Keratinocyte (primary cell): Measurements from ENCODE around the gene RNF212. TPM values are rescaled to one million over a fixed set of nuclear protein-coding genes. Genes with fewer than 3 reads are reported as not detected.

Experiments
- DNase-seq: peaks from one replicate; pipeline ENCODE4 v3.0.0-alpha.2; 2011; ENCODE audit warnings: low read depth, missing footprints, low spot score
- FAIRE-seq: peaks from 2 replicates; lab custom pipeline; 2011; peaks lifted over from hg19 to GRCh38; lab: Jason Lieb, UNC
- H2AFZ ChIP-seq: 2 replicates; pipeline ENCODE4 v1.6.0; 2012; ENCODE audit warnings: low read length, control low read depth, inconsistent platforms; ENCODE audit not compliant: control insufficient read depth
- H3K27ac ChIP-seq: 2 replicates; pipeline ENCODE4 v1.5.1; 2011; ENCODE audit warnings: low read length; ENCODE audit not compliant: control insufficient read depth, insufficient read depth
- H3K27me3 ChIP-seq: 3 replicates; pipeline ENCODE4 v1.6.0; 2011; ENCODE audit warnings: low read length; ENCODE audit not compliant: control insufficient read depth, insufficient read depth; ENCODE audit errors: extremely low read depth
- H3K36me3 ChIP-seq, 2 experiments: 2 replicates in 1 of 2; 3 replicates in 1 of 2; pipeline ENCODE4 v1.5.1; 2011; ENCODE audit warnings: low read length in 2 of 2, mild to moderate bottlenecking in 1 of 2; ENCODE audit not compliant: control insufficient read depth in 2 of 2, insufficient read depth in 2 of 2; ENCODE audit errors: extremely low read depth in 1 of 2
- H3K4me1 ChIP-seq: 3 replicates; pipeline ENCODE4 v1.5.1; 2011; ENCODE audit warnings: low read length; ENCODE audit not compliant: control insufficient read depth, insufficient read depth; ENCODE audit errors: extremely low read depth
- H3K4me2 ChIP-seq: 3 replicates; pipeline ENCODE4 v1.6.0; 2011; ENCODE audit warnings: low read depth, low read length; ENCODE audit not compliant: control insufficient read depth, insufficient read depth; ENCODE audit errors: extremely low read depth
- H3K4me3 ChIP-seq, 3 experiments: fragments of 200-600 bp in 1 of 3; sonication (generic) in 1 of 3; 2 replicates in 2 of 3; 3 replicates in 1 of 3; pipeline ENCODE4 v1.5.1; 2011 to 2016; ENCODE audit warnings: low read length in 3 of 3, mild to moderate bottlenecking in 3 of 3, control low read depth in 2 of 3, inconsistent platforms in 1 of 3, low read depth in 1 of 3, mixed read lengths in 1 of 3, mixed run types in 1 of 3, moderate library complexity in 1 of 3; ENCODE audit not compliant: control insufficient read depth in 2 of 3, insufficient read depth in 2 of 3; ENCODE audit errors: extremely low read depth in 1 of 3
- H3K79me2 ChIP-seq: 2 replicates; pipeline ENCODE4 v1.6.0; 2012; ENCODE audit warnings: low read length; ENCODE audit not compliant: control insufficient read depth, insufficient read depth
- H3K9ac ChIP-seq: 3 replicates; pipeline ENCODE4 v1.6.0; 2011; ENCODE audit warnings: low read length; ENCODE audit not compliant: control insufficient read depth, insufficient read depth; ENCODE audit errors: extremely low read depth
- H3K9me1 ChIP-seq: 3 replicates; pipeline ENCODE4 v1.6.0; 2011; ENCODE audit warnings: low read length; ENCODE audit not compliant: control insufficient read depth, insufficient read depth; ENCODE audit errors: extremely low read depth
- H3K9me3 ChIP-seq: 2 replicates; pipeline ENCODE4 v1.5.1; 2012; ENCODE audit warnings: low read depth, low read length; ENCODE audit not compliant: control insufficient read depth
- H4K20me1 ChIP-seq: 3 replicates; pipeline ENCODE4 v1.6.0; 2011; ENCODE audit warnings: low read length; ENCODE audit not compliant: control insufficient read depth, insufficient read depth; ENCODE audit errors: extremely low read depth
- CTCF ChIP-seq, 3 experiments: IDR thresholded peaks in 1 of 3; conservative IDR thresholded peaks in 1 of 3; optimal IDR thresholded peaks in 1 of 3; 2 replicates in 2 of 3; 3 replicates in 1 of 3; pipeline versions ENCODE3 to v1.5.1; 2011; ENCODE audit warnings: low read length in 3 of 3, mild to moderate bottlenecking in 3 of 3, moderate library complexity in 2 of 3, control low read depth in 1 of 3, inconsistent platforms in 1 of 3; ENCODE audit not compliant: insufficient read depth in 2 of 3; ENCODE audit errors: extremely low read depth in 1 of 3
- EZH2 ChIP-seq: IDR thresholded peaks from one replicate; pipeline ENCODE4 v1.6.1; 2012; ENCODE audit warnings: inconsistent platforms, mild to moderate bottlenecking, low read length, moderate library complexity
- dilution Hi-C: fragments of 300-500 bp; cut with MboI; formaldehyde crosslinking; loops from one replicate; pipeline ENCODE4 v1.7.0; 2020; ENCODE audit warnings: low sequenced_read_pairs; ENCODE audit not compliant: extremely low pct_ligation_motif_present
- polyA plus RNA-seq, 5 experiments: library from polyadenylated mRNA; depleted of rRNA in 3 of 5; stranded (reverse) in 3 of 5; stranded (forward) in 1 of 5; unstranded in 1 of 5; fragments of >200 nt; gene quantifications; 1 replicate in 1 of 5; 2 replicates in 3 of 5; 3 replicates in 1 of 5; pipeline versions ENCODE4 v1.2.1 to v1.2.3, GENCODE V29; 2011 to 2012; ENCODE audit warnings: missing spikeins in 2 of 5, low read depth in 1 of 5, low replicate concordance in 1 of 5

The RNF212 gene
- polyA plus RNA-seq, 1 donor (not counting 4 experiments of a cell fraction or from before 2014, with no cell fraction given) = 0.16 TPM

GRCh38 chr4:1151541-1151940, 38.2 kb upstream of the RNF212 start:
- FAIRE-seq = no peak
- peaks cover 11% of the 10 kb centered on the region for H3K27me3 ChIP-seq

GRCh38 chr4:1150875-1151274, 37.5 kb upstream of the RNF212 start:
- Histone ChIP-seq H3K4me3 (no peak overlapping the region), H3K9me1 (no peaks in the 10 kb centered on the region), H3K4me1 (no peaks in the 10 kb centered on the region), H3K4me2 (no peak overlapping the region), H3K9me3 (peaks cover 2% of the 10 kb centered on the region), H3K27ac (no peak overlapping the region), H3K9ac (no peak overlapping the region), H3K79me2 (no peaks in the 10 kb centered on the region), H2AFZ (no peak overlapping the region), H4K20me1 (peaks cover 2% of the 10 kb centered on the region), H3K36me3 (no peaks in the 10 kb centered on the region), H3K27me3 (peaks cover 6% of the 10 kb centered on the region)
- dilution Hi-C loops = no loop called here
- DNase-seq = no peak
- TF ChIP-seq CTCF (optimal IDR thresholded peaks at IDR 0.05 in 1 of 3, IDR thresholded peaks at IDR 0.05 in 1 of 3, conservative IDR thresholded peaks at IDR 0.05 in 1 of 3; ENCODE audit: extremely low read depth in 1 of 3, insufficient read depth in 2 of 3, low read length in 3 of 3) = no peak
- no peak for TF ChIP-seq EZH2
- FAIRE-seq = no peak

More at GRCh38 chr4:1151541-1151940, 38.2 kb upstream of the RNF212 start:
- Histone ChIP-seq H3K4me1 (no peaks in the 10 kb centered on the region), H3K4me3 (no peak overlapping the region), H3K9me3 (peaks cover 2% of the 10 kb centered on the region), H3K9me1 (no peaks in the 10 kb centered on the region), H3K36me3 (no peaks in the 10 kb centered on the region), H2AFZ (no peak overlapping the region), H4K20me1 (peaks cover 2% of the 10 kb centered on the region), H3K27ac (no peak overlapping the region), H3K4me2 (no peak overlapping the region), H3K79me2 (no peaks in the 10 kb centered on the region), H3K9ac (no peak overlapping the region)
- dilution Hi-C loops = no loop called here
- TF ChIP-seq CTCF (optimal IDR thresholded peaks at IDR 0.05 in 1 of 3, IDR thresholded peaks at IDR 0.05 in 1 of 3, conservative IDR thresholded peaks at IDR 0.05 in 1 of 3; ENCODE audit: extremely low read depth in 1 of 3, insufficient read depth in 2 of 3, low read length in 3 of 3) (no peak), EZH2 (no peak)
- no peak for DNase-seq
